Inflammatory macrophage (primary cell): ENCODE measurements around the gene AKT3.
"Not testable (repeated sequence)": the region's sequence is repeated elsewhere in the genome, so short reads cannot be mapped to it uniquely, and the experiment has no call there.

Experiments
- DNase-seq, 2 donors: peaks; one replicate each; pipeline ENCODE4 v3.0.0-alpha.2; 2020 to 2022

AKT3 gene

GRCh38 chr1:243595527-243596210, 254.4 kb downstream of the AKT3 start:
- peak; percentile 22 to 40 for DNase-seq

GRCh38 chr1:243594455-243594854, 255.6 kb downstream of the AKT3 start:
- no peak for DNase-seq

GRCh38 chr1:243589286-243589685, 260.8 kb downstream of the AKT3 start:
- not testable (repeated sequence) for DNase-seq

GRCh38 chr1:243587823-243588560, 262.1 kb downstream of the AKT3 start:
- no peak for DNase-seq

- DNase-seq, result no peak
Measured at GRCh38 chr1:243587285-243587684, 262.8 kb downstream of the AKT3 start.

- no peak for DNase-seq
Measured at GRCh38 chr1:243585982-243586381, 264.1 kb downstream of the AKT3 start.

- DNase-seq, result no peak
Measured at GRCh38 chr1:243582326-243582725, 267.7 kb downstream of the AKT3 start.

- DNase-seq, result no peak
Measured at GRCh38 chr1:243580984-243581383, 269.1 kb downstream of the AKT3 start.

- DNase-seq, result no peak
Measured at GRCh38 chr1:243580072-243580471, 270.0 kb downstream of the AKT3 start.

- DNase-seq, result no peak
Measured at GRCh38 chr1:243575070-243575469, 275.0 kb downstream of the AKT3 start.

GRCh38 chr1:243572940-243573339, 277.1 kb downstream of the AKT3 start:
- no peak for DNase-seq

- DNase-seq, result no peak
Measured at GRCh38 chr1:243568793-243569192, 281.2 kb downstream of the AKT3 start.

GRCh38 chr1:243564814-243565213, 285.2 kb downstream of the AKT3 start:
- no peak for DNase-seq

- no peak for DNase-seq
Measured at GRCh38 chr1:243563732-243564131, 286.3 kb downstream of the AKT3 start.

- DNase-seq, result peak in 1 of 2 donors; percentile 2
Measured at GRCh38 chr1:243562473-243562872, 287.6 kb downstream of the AKT3 start.

GRCh38 chr1:243561588-243562319, 288.3 kb downstream of the AKT3 start:
- DNase-seq, result no peak

GRCh38 chr1:243559575-243560162, 290.4 kb downstream of the AKT3 start:
- no peak for DNase-seq

GRCh38 chr1:243558576-243558975, 291.5 kb downstream of the AKT3 start:
- no peak for DNase-seq

- no peak for DNase-seq
Measured at GRCh38 chr1:243557866-243558265, 292.2 kb downstream of the AKT3 start.

- no peak for DNase-seq
Measured at GRCh38 chr1:243554686-243555085, 295.4 kb downstream of the AKT3 start.

- DNase-seq, result no peak
Measured at GRCh38 chr1:243553090-243553489, 297.0 kb downstream of the AKT3 start.

- DNase-seq, result no peak
Measured at GRCh38 chr1:243550276-243550675, 299.8 kb downstream of the AKT3 start.

- DNase-seq, result no peak
Measured at GRCh38 chr1:243549791-243550190, 300.3 kb downstream of the AKT3 start.
